ENCODE results near the gene ERC1.

DNA sequence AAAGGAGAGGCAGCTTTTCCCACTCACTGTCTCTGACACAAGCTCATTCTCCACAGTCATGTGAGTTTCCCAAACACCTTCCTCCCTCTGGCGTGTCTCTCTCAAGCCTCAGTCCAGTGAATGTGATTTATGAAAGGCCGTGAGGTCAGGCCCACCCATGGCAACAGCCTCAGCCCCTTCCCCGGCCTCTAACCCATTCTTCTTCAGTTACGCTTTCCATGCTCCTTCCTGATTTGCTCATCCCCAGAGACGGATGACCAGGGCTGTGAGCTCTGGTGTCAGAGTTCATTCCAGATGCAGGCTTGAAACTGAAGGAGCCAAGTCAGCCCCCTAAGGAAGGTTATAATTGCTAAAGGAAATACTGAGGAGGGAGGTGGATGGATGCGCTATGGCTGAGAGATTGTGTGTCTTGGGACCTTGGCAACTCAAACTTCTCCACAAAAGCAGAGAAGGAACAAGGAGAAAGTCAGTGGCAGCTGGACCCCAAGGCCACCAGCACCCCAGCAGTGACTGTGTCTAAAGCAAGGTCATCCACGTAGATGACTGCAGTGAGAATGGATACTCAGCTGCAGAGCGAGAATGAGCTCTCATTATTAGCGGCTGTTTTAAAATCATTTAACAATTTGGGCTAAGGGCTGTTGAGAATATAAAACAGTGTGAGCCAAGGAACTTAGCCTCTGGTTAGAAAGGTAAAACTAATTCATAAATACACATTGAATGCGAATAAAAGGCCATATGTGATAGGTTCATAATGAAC lies 519.2 kb downstream of the ERC1 start:
- TF ChIP-seq, protein P1, sequence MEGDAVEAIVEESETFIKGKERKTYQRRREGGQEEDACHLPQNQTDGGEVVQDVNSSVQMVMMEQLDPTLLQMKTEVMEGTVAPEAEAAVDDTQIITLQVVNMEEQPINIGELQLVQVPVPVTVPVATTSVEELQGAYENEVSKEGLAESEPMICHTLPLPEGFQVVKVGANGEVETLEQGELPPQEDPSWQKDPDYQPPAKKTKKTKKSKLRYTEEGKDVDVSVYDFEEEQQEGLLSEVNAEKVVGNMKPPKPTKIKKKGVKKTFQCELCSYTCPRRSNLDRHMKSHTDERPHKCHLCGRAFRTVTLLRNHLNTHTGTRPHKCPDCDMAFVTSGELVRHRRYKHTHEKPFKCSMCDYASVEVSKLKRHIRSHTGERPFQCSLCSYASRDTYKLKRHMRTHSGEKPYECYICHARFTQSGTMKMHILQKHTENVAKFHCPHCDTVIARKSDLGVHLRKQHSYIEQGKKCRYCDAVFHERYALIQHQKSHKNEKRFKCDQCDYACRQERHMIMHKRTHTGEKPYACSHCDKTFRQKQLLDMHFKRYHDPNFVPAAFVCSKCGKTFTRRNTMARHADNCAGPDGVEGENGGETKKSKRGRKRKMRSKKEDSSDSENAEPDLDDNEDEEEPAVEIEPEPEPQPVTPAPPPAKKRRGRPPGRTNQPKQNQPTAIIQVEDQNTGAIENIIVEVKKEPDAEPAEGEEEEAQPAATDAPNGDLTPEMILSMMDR (IDR thresholded peaks at IDR 0.05) = no peak
- no peak for TF ChIP-seq POLR2A (IDR thresholded peaks at IDR 0.05; ENCODE audit: low read depth)
- TF ChIP-seq EP300 (IDR thresholded peaks at IDR 0.05) = no peak

Measured in esophagus muscularis mucosa (tissue), 4 donors.